COLO668 (cell line): Measurements from ENCODE around the gene SCAPER.

Source experiments
- DNase-seq: peaks from one replicate; lab custom pipeline; 2025; ENCODE audit not compliant: unreplicated experiment; lab: John Stamatoyannopoulos, UW

The SCAPER gene

GRCh38 chr15:76376816-76377215 lies 528.3 kb downstream of the SCAPER start:
- DNase-seq, result no peak

- DNase-seq, result no peak
Observed at GRCh38 chr15:76376029-76376428, 529.1 kb downstream of the SCAPER start.

- DNase-seq, result no peak
Observed at GRCh38 chr15:76368122-76368621, 537.0 kb downstream of the SCAPER start.

GRCh38 chr15:76366714-76367113 lies 538.4 kb downstream of the SCAPER start:
- peak; percentile 22 for DNase-seq

- DNase-seq, result peak; percentile 22
Observed at GRCh38 chr15:76363251-76363650, 541.9 kb downstream of the SCAPER start.

- no peak for DNase-seq
Observed at GRCh38 chr15:76360416-76360815, 544.7 kb downstream of the SCAPER start.

- DNase-seq, result no peak
Observed at GRCh38 chr15:76359152-76359551, 546.0 kb downstream of the SCAPER start.

- no peak for DNase-seq
Observed at GRCh38 chr15:76358453-76358852, 546.7 kb downstream of the SCAPER start.

- no peak for DNase-seq
Observed at GRCh38 chr15:76354823-76355440, 550.2 kb downstream of the SCAPER start.

GRCh38 chr15:76353903-76354302 lies 551.2 kb downstream of the SCAPER start:
- DNase-seq, result no peak

- no peak for DNase-seq
Observed at GRCh38 chr15:76353023-76353577, 552.0 kb downstream of the SCAPER start.

- DNase-seq, result no peak
Observed at GRCh38 chr15:76349301-76350070, 555.7 kb downstream of the SCAPER start.

GRCh38 chr15:76347482-76348055 lies 557.6 kb downstream of the SCAPER start:
- no peak for DNase-seq

- no peak for DNase-seq
Observed at GRCh38 chr15:76346669-76347481, 558.3 kb downstream of the SCAPER start.

- DNase-seq, result no peak
Observed at GRCh38 chr15:76345880-76346668, 559.1 kb downstream of the SCAPER start.

GRCh38 chr15:76345583-76345879 lies 559.6 kb downstream of the SCAPER start:
- DNase-seq, result no peak

GRCh38 chr15:76344893-76345582 lies 560.1 kb downstream of the SCAPER start:
- DNase-seq, result no peak

GRCh38 chr15:76343313-76343996 lies 561.7 kb downstream of the SCAPER start:
- DNase-seq, result no peak
